T-helper 22 cell (primary cell): ENCODE measurements around the gene ATL2.
"Not testable (repeated sequence)": the region's sequence is repeated elsewhere in the genome, so short reads cannot be mapped to it uniquely, and the experiment has no call there.

ENCODE experiments used
- DNase-seq: peaks from one replicate; pipeline ENCODE4 v3.0.0-alpha.2; 2020; ENCODE audit warnings: low read depth

Gene ATL2

GRCh38 chr2:38274286-38275276, 102.5 kb downstream of the ATL2 start:
- no peak for DNase-seq

GRCh38 chr2:38271697-38272096, 105.4 kb downstream of the ATL2 start:
- DNase-seq: no peak

DNA sequence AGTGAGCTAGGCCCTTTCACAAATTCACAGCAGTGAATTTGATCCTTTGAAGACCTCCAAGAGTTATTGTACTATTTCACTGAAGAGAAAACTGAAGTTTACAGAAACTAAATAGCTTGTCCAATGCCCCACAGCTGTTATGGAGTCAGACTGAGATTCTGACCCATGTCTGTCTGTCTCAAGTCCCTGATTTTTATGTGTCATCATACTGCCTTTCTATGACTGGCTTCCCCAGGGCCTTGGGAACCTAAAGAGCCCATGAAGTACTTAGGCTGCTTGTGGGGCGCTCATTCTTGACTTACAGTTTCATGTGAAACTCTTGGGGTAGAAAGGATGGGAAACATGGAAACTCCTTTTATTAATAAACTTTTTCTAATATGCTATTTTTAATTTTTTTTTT, 107.7 kb downstream of the ATL2 start:
- no peak for DNase-seq

- no peak for DNase-seq
Measured at GRCh38 chr2:38268691-38269327, 108.3 kb downstream of the ATL2 start.

DNA sequence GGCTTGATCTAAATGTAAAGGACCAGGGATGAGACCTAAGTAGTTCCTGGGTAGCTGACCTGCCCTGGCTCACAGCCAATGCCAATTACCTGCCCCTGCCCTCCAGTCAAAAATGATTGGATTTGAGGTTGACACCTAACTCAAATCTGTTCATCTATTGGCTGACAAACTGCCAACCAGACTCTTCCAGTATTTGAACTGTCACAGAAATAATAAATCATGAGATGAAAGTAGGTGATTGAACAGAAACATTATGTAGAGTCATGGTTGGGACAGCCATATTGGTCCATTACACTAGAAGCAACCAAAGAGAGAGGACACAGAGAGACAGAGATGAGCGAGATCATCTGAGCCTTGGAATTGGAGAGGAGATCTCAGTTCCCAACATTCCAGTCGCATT, 109.1 kb downstream of the ATL2 start:
- no peak for DNase-seq

- DNase-seq: no peak
Measured at GRCh38 chr2:38267270-38267925, 109.7 kb downstream of the ATL2 start.

GRCh38 chr2:38266382-38267061, 110.6 kb downstream of the ATL2 start:
- no peak for DNase-seq

DNA sequence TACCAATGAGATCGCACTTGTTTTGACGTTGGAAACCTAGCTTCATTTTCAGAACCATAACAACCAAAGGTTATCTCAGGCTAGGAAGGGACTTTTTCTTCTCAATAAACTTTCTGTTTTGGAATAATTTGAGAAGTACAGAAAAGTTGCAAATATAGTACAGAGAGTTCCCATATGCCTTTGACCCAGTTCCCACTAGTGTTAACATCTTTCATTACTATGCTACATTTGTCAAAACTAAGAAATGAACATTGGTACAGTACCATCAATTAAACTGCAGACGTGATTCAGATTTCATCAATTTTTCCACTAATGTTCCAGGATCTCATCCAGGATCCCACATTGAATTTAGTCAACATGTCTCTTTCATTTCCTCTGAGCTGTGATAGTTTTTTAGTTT, 111.6 kb downstream of the ATL2 start:
- no peak for DNase-seq

DNA sequence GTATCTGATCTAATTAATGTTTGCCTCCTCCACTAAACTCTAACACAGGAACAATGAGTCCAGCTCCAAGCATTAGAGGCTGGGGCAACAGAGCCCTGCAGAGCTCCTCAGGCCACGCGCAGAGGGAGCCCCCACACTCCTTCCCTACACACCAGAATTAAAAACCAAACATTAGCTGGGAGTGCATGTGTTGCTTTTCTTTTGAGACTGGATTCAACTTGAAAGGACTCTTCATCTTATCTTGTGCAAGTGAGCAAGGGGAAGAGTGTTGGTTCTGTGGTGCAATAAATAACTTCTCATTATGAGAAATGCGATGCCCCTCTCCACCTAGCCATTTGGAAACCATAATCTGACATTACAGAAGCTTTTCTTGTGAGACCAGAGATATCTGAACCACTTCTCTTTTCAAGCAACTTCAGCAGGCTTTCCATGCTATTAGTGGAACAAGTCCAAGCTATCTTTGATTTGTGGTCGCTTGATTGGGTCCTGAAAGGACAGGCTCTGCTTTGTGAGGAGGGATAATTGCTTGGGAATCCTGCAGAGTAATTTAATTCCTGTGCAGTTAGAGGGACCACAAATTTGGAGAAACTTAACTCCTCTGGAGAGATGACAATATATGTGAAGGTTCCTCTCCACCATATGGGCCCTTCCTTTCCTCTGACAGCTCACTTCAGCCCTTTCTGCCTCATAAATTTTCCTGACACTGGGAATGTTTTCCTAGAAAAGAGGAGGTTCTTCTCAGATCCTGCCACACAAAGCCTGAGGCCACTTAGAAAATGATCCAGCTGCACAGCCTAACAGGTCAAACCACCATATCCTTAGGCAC, 112.5 kb downstream of the ATL2 start:
- no peak for DNase-seq

DNA sequence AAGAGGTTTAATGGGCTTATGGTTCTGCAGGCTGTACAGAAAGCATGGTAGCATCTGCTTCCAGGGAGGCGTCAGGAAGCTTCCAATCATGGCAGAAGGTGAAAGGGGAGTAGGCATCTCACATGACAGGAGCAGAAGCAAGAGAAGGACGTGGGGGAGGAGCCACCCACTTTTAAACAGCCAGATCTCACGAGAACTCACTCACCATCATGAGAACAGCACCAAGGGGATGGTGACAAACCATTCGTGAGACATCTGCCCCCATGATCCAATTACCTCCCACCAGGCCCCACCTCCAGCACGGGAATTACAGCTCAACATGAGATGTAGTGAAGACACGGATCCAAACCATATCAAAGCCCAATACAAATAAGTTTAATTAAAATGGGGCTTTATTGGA, 113.8 kb downstream of the ATL2 start:
- no peak for DNase-seq

DNA sequence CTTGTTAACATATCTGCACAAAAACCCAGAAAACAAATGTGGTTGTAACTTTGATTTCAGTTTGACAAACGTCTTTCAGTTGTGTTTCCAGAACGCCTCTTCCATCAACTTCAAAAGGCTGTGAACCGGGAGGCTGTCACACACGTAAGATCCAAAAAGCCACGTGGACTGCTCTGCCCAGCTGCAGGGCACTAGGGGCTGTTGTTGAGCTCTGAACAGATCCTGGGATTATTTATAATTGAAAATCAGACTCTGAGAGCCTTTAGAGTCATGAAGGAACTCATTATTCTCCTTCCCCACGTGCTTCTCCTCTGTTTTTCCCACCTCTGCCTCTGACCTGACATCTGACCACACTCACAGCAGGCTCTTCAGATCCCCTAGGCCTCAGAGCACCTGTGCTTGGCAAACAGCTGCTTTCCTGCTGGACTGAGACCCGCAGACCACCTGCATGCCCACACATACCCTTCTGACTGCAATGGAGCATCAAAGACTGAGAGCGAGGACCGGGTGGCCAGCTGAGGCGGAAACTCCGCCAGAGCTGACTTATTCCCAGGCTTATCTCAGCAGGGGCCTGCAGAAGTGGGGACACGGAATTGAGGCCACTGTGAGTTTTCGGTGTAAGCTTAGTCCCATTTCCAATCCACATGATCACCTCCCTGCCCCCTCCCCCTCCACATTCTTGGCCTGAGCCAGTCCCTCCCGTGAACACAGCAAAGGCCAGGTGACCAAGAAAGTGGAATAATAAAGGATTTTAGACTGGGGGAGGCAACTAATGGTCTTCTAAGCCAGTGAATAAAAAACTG, 114.8 kb downstream of the ATL2 start:
- no peak for DNase-seq

- DNase-seq: no peak
Measured at GRCh38 chr2:38261569-38262068, 115.5 kb downstream of the ATL2 start.

DNA sequence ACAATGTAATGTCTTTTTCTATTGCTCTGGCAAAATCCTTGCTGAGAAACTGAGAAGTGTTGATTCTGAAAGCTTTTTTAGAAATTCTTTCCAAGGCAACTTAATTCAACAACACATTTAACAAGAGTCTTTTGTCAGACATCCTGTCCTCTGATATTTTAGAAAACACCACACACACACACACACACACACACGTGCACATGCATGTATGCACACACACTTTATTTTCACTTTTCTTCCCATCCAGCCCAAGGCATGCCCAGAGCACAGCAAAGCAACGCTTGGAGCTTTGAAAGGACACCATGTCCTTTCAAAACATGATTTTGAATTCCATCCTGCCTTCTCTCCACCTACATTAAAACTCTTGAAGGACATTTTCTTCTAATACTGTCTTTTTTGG, 116.1 kb downstream of the ATL2 start:
- no peak for DNase-seq

GRCh38 chr2:38260469-38260868, 116.6 kb downstream of the ATL2 start:
- no peak for DNase-seq

DNA sequence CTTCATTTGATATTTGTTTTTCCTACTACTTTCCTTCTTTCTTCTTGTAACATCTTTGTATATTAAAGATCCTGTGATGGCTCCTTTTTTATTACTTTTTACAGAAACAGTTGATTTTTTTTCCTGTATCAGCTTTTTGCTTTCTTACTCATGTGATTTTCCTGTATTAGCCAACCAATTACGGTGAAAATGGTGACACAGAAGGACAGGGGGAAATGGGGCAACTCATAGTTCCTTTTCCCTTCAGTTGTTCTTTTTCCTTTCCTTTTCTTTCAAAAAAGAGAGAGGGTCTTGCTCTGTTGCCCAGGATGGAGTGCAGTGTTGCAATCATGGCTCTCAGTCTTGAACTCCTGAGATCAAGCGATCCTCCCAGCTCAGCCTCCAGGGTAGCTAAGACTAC, 117.8 kb downstream of the ATL2 start:
- DNase-seq: no peak

DNA sequence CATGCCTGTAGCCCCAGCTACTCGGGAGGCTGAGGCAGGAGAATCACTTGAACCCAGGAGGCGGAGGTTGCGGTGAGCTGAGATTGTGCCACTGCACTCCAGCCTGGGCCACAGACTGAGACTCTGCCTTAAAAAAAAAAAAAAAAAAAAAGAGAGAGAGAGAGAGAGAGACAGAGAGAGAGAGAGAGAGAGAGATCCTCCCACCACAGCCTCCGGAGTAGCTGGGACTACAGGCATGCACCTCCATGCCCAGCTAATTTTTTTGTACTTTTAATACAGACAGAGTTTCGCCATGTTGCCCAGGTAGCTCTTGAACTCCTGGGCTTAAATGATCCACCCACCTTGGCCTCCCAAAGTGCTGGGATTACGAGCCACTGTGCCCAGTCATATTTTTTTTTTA, 119.4 kb downstream of the ATL2 start:
- not testable (repeated sequence) for DNase-seq

DNA sequence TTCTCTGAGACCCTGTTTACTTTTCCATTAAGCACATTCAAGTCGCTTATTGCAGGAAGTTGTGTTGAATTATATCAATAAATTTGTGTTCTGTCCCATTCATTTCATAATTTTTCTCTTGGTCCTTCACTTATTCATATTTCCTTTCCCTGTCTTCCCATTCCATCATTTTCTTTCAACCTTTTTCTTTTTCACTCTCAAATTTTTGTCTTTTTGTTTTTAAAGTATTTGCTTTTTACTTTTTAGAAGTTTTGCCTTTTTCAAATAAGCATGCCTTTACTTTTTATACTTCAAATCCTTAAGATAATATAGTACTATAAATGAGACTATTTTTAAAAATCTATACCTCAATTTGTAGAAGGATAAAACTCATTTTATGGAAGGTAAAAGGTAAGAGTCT, 120.5 kb downstream of the ATL2 start:
- DNase-seq: no peak

GRCh38 chr2:38255211-38255610, 121.9 kb downstream of the ATL2 start:
- DNase-seq: no peak

DNA sequence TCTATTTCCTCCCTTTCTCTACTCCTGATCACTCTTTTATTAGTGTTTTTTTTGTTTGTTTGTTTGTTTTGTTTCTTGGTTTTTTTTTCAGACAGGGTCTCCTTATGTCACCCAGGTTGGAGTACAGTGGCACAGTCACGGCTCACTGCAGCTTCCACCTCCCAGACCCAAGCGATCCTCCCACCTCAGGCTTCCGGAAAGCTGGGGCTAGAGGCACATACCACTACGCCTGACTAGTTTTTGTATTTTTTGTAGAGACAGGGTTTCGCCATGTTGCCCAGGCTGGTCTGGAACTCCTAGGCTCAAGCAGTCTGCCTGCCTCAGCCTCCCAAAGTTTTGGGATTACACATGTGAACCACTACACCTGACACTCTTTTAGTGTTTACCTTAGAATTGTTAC, 122.3 kb downstream of the ATL2 start:
- DNase-seq: no peak

DNA sequence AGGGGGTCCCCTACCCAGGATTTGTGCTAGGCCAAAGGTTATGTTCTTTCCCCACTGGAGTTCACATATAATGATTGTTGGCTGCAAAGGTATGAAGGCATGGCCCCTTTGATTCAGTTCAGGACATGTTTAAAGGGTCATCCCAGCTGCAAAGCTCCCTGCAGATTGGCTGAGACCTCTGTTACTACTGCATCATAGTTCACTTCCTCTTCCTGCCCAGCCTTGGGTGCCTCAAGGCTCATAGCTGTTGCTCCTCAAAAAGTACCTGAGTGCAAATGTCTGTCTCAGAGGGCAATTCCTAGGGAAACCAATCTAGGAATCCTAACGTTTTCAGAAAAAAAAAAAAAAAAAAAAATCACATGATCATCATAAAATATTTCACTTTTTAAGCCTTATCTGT, 125.1 kb downstream of the ATL2 start:
- DNase-seq: no peak
